AG04450 (cell line): Measurements from ENCODE around the gene MAP2K6. TPM values are rescaled to one million over a fixed set of nuclear protein-coding genes. Genes with fewer than 3 reads are reported as not detected.

Experiments
- CTCF ChIA-PET: fragments of 300-600, 350-600 bp; formaldehyde crosslinking; extraction: SDS; loops from one replicate; lab custom pipeline; 2022; ENCODE audit warnings: antibody characterized with exemption, inconsistent platforms; lab: Charles Lee
- POLR2A ChIA-PET: fragments of 350-600 bp; formaldehyde crosslinking; extraction: SDS; loops from one replicate; lab custom pipeline; 2021; ENCODE audit warnings: antibody characterized with exemption, inconsistent platforms; lab: Yijun Ruan, JAX
- DNase-seq: peaks from one replicate; pipeline ENCODE4 v3.0.0-alpha.2; 2011; ENCODE audit warnings: low read depth, low spot score
- H3K27ac ChIP-seq: one replicate; pipeline ENCODE4 v1.5.1; 2012; ENCODE audit warnings: low read depth, low read length, control low read depth
- H3K27me3 ChIP-seq: one replicate; pipeline ENCODE4 v1.6.0; 2012; ENCODE audit warnings: low read length; ENCODE audit not compliant: control insufficient read depth, insufficient read depth
- H3K4me3 ChIP-seq: 2 replicates; pipeline ENCODE4 v1.5.1; 2011; ENCODE audit warnings: mild to moderate bottlenecking, low read depth, low read length, control low read depth
- H3K9me3 ChIP-seq: 2 replicates; pipeline ENCODE4 v1.5.1; 2012; ENCODE audit warnings: low read length; ENCODE audit not compliant: control insufficient read depth, insufficient read depth
- CTCF ChIP-seq: IDR thresholded peaks from 2 replicates; pipeline ENCODE4 v1.5.1; 2011; ENCODE audit warnings: low read depth, low read length, control low read depth, inconsistent platforms
- polyA plus RNA-seq: library from polyadenylated mRNA; depleted of rRNA; stranded (reverse); fragments of >200 nt; gene quantifications from 2 replicates; pipeline ENCODE4 v1.2.3, GENCODE V29; 2011

Gene MAP2K6
- polyA plus RNA-seq, 1 experiment = 10.9 TPM

- POLR2A ChIA-PET = no interaction called here
- Histone ChIP-seq H3K27ac (no peak overlapping the region), H3K9me3 (no peaks in the 10 kb centered on the region), H3K27me3 (no peaks in the 10 kb centered on the region), H3K4me3 (no peak overlapping the region)
- CTCF ChIA-PET = interaction anchor here (1.0 to 1.9 kb wide), 2 partner anchors 27 kb away, joined by 5 to 10 read pairs; no protein-coding TSS in a partner anchor
- no peak for DNase-seq
- no peak for TF ChIP-seq CTCF
These were observed 165.6 kb downstream of the MAP2K6 start for GRCh38 chr17:69579961-69580677.

GRCh38 chr17:69581061-69581961 is 166.8 kb downstream of the MAP2K6 start:
- no peak for DNase-seq
- H3K9me3 ChIP-seq = no peaks in the 10 kb centered on the region
- H3K27me3 ChIP-seq = no peaks in the 10 kb centered on the region
- H3K27ac ChIP-seq = no peak overlapping the region
- ChIA-PET CTCF (interaction anchor here (0.6 to 1.0 kb wide), 3 partner anchors 25 to 971 kb away, joined by 4 to 7 read pairs (median 5); no protein-coding TSS in a partner anchor), POLR2A (no interaction called here)
- no peak for TF ChIP-seq CTCF
- H3K4me3 ChIP-seq = no peak overlapping the region

GRCh38 chr17:69588316-69588715 is 173.8 kb downstream of the MAP2K6 start:
- ChIA-PET POLR2A (no interaction called here), CTCF (interaction anchor here (0.6 to 1.3 kb wide), 2 partner anchors 19 to 964 kb away, joined by 5 to 7 read pairs; no protein-coding TSS in a partner anchor)
- Histone ChIP-seq H3K27me3 (no peaks in the 10 kb centered on the region), H3K4me3 (no peak overlapping the region), H3K27ac (no peak overlapping the region), H3K9me3 (no peaks in the 10 kb centered on the region; the same call in 1 of the 2 replicates)
- no peak for TF ChIP-seq CTCF
- DNase-seq = no peak

GRCh38 chr17:69588827-69589239 is 174.3 kb downstream of the MAP2K6 start:
- no peak for TF ChIP-seq CTCF
- no peak for DNase-seq
- POLR2A ChIA-PET = no interaction called here
- CTCF ChIA-PET = interaction anchor here (1.3 kb wide), 1 partner anchor 18 kb away, joined by 7 read pairs; no protein-coding TSS in a partner anchor
- Histone ChIP-seq H3K9me3 (no peaks in the 10 kb centered on the region; the same call in 1 of the 2 replicates), H3K4me3 (no peak overlapping the region), H3K27ac (no peak overlapping the region), H3K27me3 (no peaks in the 10 kb centered on the region)
